T-helper 1 cell (primary cell): ENCODE results near the gene ADNP.
"Not testable (repeated sequence)": the region's sequence is repeated elsewhere in the genome, so short reads cannot be mapped to it uniquely, and the experiment has no call there.

ENCODE experiments used
- DNase-seq, 5 donors: peaks; one replicate each; pipeline ENCODE4 v3.0.0-alpha.2; 2012 to 2020

The ADNP gene

GRCh38 chr20:50900261-50900660 lies 31.0 kb downstream of the ADNP start:
- DNase-seq, result no peak

- DNase-seq, result no peak
Measured at GRCh38 chr20:50898475-50898874, 32.8 kb downstream of the ADNP start.

- peak in 1 of 5 donors; percentile 10 for DNase-seq
Measured at GRCh38 chr20:50895111-50895830, 36.0 kb downstream of the ADNP start.

GRCh38 chr20:50893620-50894019 lies 37.6 kb downstream of the ADNP start:
- DNase-seq, result no peak

- no peak for DNase-seq
Measured at GRCh38 chr20:50892394-50892793, 38.8 kb downstream of the ADNP start.

- no peak for DNase-seq
Measured at GRCh38 chr20:50891138-50891537, 40.1 kb downstream of the ADNP start.

- DNase-seq, result no peak
Measured at GRCh38 chr20:50887576-50887975, 43.7 kb downstream of the ADNP start.

- DNase-seq, result no peak
Measured at GRCh38 chr20:50886184-50886790, 45.0 kb downstream of the ADNP start.

- DNase-seq, result no peak
Measured at GRCh38 chr20:50885781-50886180, 45.5 kb downstream of the ADNP start.

GRCh38 chr20:50885068-50885467 lies 46.2 kb downstream of the ADNP start:
- DNase-seq, result no peak

- DNase-seq, result no peak
Measured at GRCh38 chr20:50883856-50884255, 47.4 kb downstream of the ADNP start.

GRCh38 chr20:50881759-50882424 lies 49.3 kb downstream of the ADNP start:
- DNase-seq, result not testable (repeated sequence)

GRCh38 chr20:50879649-50880550 lies 51.3 kb downstream of the ADNP start:
- DNase-seq, result no peak

- DNase-seq, result no peak
Measured at GRCh38 chr20:50877232-50877743, 53.9 kb downstream of the ADNP start.

- no peak for DNase-seq
Measured at GRCh38 chr20:50876816-50877215, 54.4 kb downstream of the ADNP start.

GRCh38 chr20:50876063-50876685 lies 55.1 kb downstream of the ADNP start:
- no peak for DNase-seq

GRCh38 chr20:50874758-50875665 lies 56.2 kb downstream of the ADNP start:
- no peak for DNase-seq

GRCh38 chr20:50874111-50874757 lies 57.0 kb downstream of the ADNP start:
- DNase-seq, result no peak

GRCh38 chr20:50873585-50873984 lies 57.7 kb downstream of the ADNP start:
- no peak for DNase-seq

- no peak for DNase-seq
Measured at GRCh38 chr20:50872560-50873425, 58.4 kb downstream of the ADNP start.
